K562 (cell line): Measurements from ENCODE around the gene ZNF488. TPM values are rescaled to one million over a fixed set of nuclear protein-coding genes. Genes with fewer than 3 reads are reported as not detected.
A peak's percentile ranks its signal among the peaks of the same experiment; 100 is the strongest.

Experiments used
- HNRNPL ChIP-seq: fragments of 200-400 bp; formaldehyde crosslinking; IDR thresholded peaks from 2 replicates; pipeline ENCODE4 v1.6.1; 2017; ENCODE audit warnings: low read depth, mild to moderate bottlenecking, low read length
- KLF10 ChIP-seq: fragments of 250-450 bp; sonication (Bioruptor Pico); IDR thresholded peaks from 2 replicates; pipeline ENCODE4 v1.6.1; 2021; ENCODE audit warnings: matching md5 sums
- MEIS2 ChIP-seq: fragments of 450-650 bp; IDR thresholded peaks from 2 replicates; pipeline ENCODE4 v1.6.1; 2014; ENCODE audit warnings: mild to moderate bottlenecking; ENCODE audit not compliant: partially characterized antibody
- MYNN ChIP-seq, 2 experiments: sonication (generic); formaldehyde crosslinking in 1 of 2; IDR thresholded peaks; 2 replicates each; pipeline versions ENCODE4 v1.5.0 to v1.6.1; 2016 to 2020; ENCODE audit warnings: antibody characterized with exemption in 1 of 2, missing genetic modification reagents in 1 of 2
- PCBP2 ChIP-seq: fragments of 200-400 bp; formaldehyde crosslinking; IDR thresholded peaks from 2 replicates; pipeline ENCODE4 v1.6.1; 2018; ENCODE audit warnings: low read length, low read depth, mild to moderate bottlenecking, moderate library complexity; ENCODE audit not compliant: poor library complexity, severe bottlenecking
- TCFL5 ChIP-seq: fragments of 250-450 bp; sonication (Bioruptor Pico); conservative IDR thresholded peaks from 2 replicates; pipeline ENCODE4 v1.6.1; 2021; ENCODE audit warnings: mild to moderate bottlenecking, moderate library complexity, matching md5 sums
- U2AF1 ChIP-seq: fragments of 200-400 bp; formaldehyde crosslinking; optimal IDR thresholded peaks from 2 replicates; pipeline ENCODE3; 2017; ENCODE audit warnings: mild to moderate bottlenecking, low read depth, low read length, moderate library complexity
- ZNF133 ChIP-seq: fragments of 250-450 bp; sonication (Bioruptor Pico); IDR thresholded peaks from 2 replicates; pipeline ENCODE4 v1.4.0; 2020; ENCODE audit warnings: mild to moderate bottlenecking
- polyA plus RNA-seq, 8 experiments: library from polyadenylated mRNA; depleted of rRNA in 4 of 8; stranded (reverse) in 5 of 8; unstranded in 3 of 8; fragments of >200 nt; fragmentation: Nextera tagmentation in 2 of 8; fragmentation: Illumina TruSeq in 1 of 8; extraction: Ambion mirVana in 2 of 8; extraction: Trizol in 1 of 8; gene quantifications; 2 replicates each; pipeline versions ENCODE4 v1.2.1 to v1.2.3, GENCODE V29; 2011 to 2014; ENCODE audit warnings: inconsistent platforms in 1 of 8, missing spikeins in 1 of 8
- total RNA-seq, 7 experiments: library from RNA; depleted of rRNA in 6 of 7; stranded (reverse); fragments of >200 nt in 6 of 7; fragmentation: Illumina TruSeq in 2 of 7; extraction: Trizol in 2 of 7; gene quantifications; 2 replicates each; pipeline versions ENCODE4 v1.2.1 to v1.2.3, GENCODE V29; 2011 to 2021; ENCODE audit warnings: low replicate concordance in 1 of 7
- TF ChIP-seq, protein P1 (sequence below): fragments of 250-450 bp; sonication (Bioruptor Pico); IDR thresholded peaks from 2 replicates; pipeline ENCODE4 v1.5.0; 2021; ENCODE audit warnings: mild to moderate bottlenecking, moderate library complexity
- TF ChIP-seq, protein P2 (sequence below): fragments of 250-450 bp; sonication (Bioruptor Pico); IDR thresholded peaks from 2 replicates; pipeline ENCODE4 v1.4.0; 2020; ENCODE audit warnings: mild to moderate bottlenecking
- TF ChIP-seq, protein P3 (sequence below), 3 experiments: fragments of 200-800 bp in 1 of 3; sonication (Bioruptor generic) in 1 of 3; sonication (generic) in 1 of 3; formaldehyde crosslinking in 1 of 3; IDR thresholded peaks; 2 replicates each; pipeline versions ENCODE4 v1.6.1 to v1.8.0; 2016 to 2022; ENCODE audit warnings: mild to moderate bottlenecking in 2 of 3, missing compliant biosample characterization in 2 of 3, missing genetic modification characterization in 2 of 3, missing genetic modification reagents in 1 of 3
- TF ChIP-seq, protein P4 (sequence below): fragments of 450-650 bp; formaldehyde crosslinking; IDR thresholded peaks from 2 replicates; pipeline ENCODE4 v1.4.0; 2020; ENCODE audit warnings: mild to moderate bottlenecking, mixed read lengths
- TF ChIP-seq, protein P5 (sequence below): IDR thresholded peaks from 2 replicates; pipeline ENCODE4 v1.6.1; 2011; ENCODE audit warnings: borderline replicate concordance, low read depth, mild to moderate bottlenecking, moderate library complexity, low read length; ENCODE audit not compliant: insufficient read depth, poor library complexity, severe bottlenecking

The ZNF488 gene
- total and polyA plus RNA-seq, 9 of the 15 experiments (the other 6 are each of a cell fraction or from before 2014, with no cell fraction given) = 0.03 to 0.09 (median 0.05) TPM; not detected in 3

DNA sequence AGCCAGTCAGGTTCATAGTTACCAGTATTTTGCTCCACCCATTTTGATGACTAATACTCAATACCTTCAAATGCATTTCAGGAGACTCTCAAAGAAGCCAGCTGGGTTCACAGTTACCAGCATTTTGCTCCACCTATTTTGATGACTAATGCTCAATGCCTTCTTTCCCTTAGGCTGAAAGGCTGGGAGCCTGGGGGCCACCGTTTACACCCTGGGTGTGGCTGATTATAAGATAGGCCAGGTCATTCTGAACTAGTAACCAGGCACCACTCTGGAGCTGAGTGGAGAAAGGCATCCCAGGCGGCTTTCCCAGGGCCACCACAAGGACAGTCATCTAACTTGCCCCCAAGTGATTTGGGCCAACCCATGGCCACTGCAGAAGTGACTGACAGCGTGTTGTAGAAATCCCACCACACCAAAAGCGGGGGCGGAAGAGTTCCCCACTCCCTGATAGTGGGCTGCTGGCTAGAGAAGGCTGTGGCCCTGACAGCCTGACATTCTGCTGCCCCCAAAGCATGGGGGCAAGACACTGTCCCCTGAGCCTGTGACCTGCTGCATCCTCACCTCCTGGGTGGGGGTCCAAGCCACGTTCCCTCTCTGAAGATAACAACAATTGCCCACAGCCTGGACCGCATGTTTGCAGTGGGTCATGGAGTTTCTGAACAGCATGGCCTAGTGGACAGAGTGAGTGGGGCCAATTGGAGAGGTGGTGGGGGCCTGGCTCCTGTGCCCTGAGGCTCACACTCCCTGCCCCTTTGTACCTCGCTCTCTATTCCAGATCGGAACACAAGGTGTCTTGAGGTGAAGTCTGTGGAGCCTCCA lies 23.0 kb upstream of the ZNF488 start (continued):
- TF ChIP-seq, protein P1, sequence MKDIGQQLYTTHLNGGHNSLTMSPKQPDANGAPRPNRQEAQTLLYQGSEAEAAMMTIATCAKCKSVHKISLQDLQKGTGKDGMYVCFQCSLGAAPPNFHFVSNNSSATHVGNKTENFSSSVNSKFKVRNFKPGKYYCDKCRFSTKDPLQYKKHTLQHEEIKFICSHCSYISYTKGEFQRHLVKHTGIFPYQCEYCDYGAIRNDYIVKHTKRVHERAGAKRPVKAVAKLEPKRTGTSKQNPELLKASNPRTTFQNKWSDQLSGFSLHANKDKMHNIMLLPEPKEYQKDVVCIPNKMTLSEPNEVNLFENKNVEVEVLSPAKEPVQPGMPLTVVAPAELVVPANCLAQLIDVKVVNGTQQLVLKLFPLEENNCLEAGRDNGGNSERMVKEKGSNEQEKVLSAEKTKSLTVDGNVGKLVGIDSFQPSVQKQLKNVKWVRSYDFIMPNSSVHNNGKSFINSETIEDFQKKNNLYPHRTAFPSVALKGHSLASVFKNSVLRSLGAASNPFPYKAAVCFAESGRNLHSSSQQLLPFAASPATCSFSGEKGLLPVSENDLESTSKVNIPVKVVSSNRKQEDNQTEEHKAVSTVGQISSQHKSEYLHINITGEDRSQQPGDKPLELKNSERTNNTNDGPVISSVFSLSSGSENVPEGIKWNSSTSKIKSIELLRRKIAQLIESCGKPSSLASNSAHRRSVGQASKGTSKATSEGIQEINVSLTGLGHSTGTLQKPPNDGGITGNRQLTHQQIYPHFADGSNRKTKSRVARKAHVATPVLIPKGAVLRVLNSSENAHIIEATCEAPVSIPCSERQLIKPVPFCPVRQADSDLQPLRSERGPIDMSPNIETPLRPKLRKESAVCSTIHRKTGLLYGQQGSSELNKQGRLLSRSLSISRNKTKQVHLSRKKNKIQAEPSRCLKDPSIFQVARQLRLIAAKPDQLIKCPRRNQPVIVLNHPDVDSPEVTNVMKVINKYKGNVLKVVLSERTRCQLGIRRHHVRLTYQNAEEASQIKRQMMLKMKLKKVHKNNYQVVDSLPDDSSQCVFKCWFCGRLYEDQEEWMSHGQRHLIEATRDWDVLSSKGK (CRISPR knock-in tag) = no peak
- TF ChIP-seq MYNN (IDR thresholded peaks at IDR 0.05) (0 out of 2 replicates have a peak, but pooled peaks have one; percentile 56), MYNN (CRISPR knock-in tag; IDR thresholded peaks at IDR 0.05) (no peak), TCFL5 (CRISPR knock-in tag) (no peak), KLF10 (CRISPR knock-in tag) (no peak), U2AF1 (no peak), HNRNPL (no peak), ZNF133 (CRISPR knock-in tag) (no peak), PCBP2 (no peak), MEIS2 (no peak)
- TF ChIP-seq, protein P2, sequence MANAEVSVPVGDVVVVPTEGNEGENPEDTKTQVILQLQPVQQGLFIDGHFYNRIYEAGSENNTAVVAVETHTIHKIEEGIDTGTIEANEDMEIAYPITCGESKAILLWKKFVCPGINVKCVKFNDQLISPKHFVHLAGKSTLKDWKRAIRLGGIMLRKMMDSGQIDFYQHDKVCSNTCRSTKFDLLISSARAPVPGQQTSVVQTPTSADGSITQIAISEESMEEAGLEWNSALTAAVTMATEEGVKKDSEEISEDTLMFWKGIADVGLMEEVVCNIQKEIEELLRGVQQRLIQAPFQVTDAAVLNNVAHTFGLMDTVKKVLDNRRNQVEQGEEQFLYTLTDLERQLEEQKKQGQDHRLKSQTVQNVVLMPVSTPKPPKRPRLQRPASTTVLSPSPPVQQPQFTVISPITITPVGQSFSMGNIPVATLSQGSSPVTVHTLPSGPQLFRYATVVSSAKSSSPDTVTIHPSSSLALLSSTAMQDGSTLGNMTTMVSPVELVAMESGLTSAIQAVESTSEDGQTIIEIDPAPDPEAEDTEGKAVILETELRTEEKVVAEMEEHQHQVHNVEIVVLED (CRISPR knock-in tag) = no peak
- TF ChIP-seq, protein P3, sequence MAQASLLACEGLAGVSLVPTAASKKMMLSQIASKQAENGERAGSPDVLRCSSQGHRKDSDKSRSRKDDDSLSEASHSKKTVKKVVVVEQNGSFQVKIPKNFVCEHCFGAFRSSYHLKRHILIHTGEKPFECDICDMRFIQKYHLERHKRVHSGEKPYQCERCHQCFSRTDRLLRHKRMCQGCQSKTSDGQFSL (CRISPR knock-in tag; IDR thresholded peaks at IDR 0.05) = no peak
- TF ChIP-seq, protein P3 (tag; IDR thresholded peaks at IDR 0.05) = no peak
- TF ChIP-seq, protein P4, sequence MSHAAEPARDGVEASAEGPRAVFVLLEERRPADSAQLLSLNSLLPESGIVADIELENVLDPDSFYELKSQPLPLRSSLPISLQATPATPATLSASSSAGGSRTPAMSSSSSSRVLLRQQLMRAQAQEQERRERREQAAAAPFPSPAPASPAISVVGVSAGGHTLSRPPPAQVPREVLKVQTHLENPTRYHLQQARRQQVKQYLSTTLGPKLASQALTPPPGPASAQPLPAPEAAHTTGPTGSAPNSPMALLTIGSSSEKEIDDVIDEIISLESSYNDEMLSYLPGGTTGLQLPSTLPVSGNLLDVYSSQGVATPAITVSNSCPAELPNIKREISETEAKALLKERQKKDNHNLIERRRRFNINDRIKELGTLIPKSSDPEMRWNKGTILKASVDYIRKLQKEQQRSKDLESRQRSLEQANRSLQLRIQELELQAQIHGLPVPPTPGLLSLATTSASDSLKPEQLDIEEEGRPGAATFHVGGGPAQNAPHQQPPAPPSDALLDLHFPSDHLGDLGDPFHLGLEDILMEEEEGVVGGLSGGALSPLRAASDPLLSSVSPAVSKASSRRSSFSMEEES (CRISPR knock-in tag) = no peak
- TF ChIP-seq, protein P5, sequence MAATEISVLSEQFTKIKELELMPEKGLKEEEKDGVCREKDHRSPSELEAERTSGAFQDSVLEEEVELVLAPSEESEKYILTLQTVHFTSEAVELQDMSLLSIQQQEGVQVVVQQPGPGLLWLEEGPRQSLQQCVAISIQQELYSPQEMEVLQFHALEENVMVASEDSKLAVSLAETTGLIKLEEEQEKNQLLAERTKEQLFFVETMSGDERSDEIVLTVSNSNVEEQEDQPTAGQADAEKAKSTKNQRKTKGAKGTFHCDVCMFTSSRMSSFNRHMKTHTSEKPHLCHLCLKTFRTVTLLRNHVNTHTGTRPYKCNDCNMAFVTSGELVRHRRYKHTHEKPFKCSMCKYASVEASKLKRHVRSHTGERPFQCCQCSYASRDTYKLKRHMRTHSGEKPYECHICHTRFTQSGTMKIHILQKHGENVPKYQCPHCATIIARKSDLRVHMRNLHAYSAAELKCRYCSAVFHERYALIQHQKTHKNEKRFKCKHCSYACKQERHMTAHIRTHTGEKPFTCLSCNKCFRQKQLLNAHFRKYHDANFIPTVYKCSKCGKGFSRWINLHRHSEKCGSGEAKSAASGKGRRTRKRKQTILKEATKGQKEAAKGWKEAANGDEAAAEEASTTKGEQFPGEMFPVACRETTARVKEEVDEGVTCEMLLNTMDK = no peak
